ENCODE data around the gene KATNAL2. TPM values are rescaled to one million over a fixed set of nuclear protein-coding genes. Genes with fewer than 3 reads are reported as not detected.

The KATNAL2 gene
- total and polyA plus RNA-seq, 11 donors = 0.91 to 5.5 (median 2.0) TPM

DNA sequence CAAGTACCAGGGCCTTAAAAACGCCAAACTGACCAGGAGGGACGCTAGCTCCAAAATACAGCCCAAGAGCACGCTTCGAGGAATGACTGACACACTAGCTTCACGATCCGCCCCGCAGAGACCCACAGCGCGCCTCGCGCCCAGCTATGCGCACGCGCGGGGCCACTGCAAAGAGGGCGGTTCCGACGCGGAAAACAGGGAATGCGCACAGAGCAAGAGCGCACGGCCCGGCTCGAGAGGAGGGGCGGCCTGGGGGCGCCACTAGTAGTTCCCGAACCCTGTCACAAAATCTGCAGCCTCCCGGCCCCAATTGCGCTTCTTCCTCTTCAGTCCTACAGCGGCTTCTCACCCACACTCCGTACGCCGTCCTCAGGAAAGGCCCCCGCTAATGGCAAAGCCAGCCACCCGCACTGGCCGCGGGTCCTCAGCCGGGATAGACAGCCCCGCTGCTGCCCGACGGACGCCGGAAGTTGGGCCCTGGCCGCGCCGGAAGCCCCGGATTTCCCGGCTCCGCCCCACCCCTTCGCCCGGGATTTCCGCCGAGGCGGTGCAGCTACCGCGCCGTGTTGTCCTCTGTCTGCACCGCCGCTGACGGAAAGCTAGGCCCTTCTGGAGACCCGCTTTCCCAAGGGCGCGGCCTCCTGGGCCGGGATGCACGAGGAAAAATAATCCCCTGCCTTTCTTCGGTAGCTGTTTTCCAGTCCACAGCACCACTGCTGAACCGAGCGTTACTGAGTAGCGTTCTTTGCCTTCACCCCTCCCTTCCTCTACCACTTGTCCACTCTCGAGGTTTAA is 232.8 kb downstream of the KATNAL2 start, which contains the start of gene HDHD2:
Gene HDHD2 (minus strand): TSS at position 472 of the 795 bp plus-strand sequence. CDS start 14,061 bp downstream, outside the sequence.
- intact Hi-C loops (cut with DNase I) = loop anchor here in 1 of 10 donors (2.0 kb wide), 1 partner anchor 25 kb away; no protein-coding TSS in a partner anchor
- no peaks in the 10 kb centered on the region for H3K9me3 ChIP-seq
- ATAC-seq (peak; percentile 93 to 98 (median 96)), DNase-seq (peak; percentile 88 to 95 (median 90))
- peaks cover 0 to 20% (median 14%) of the 10 kb centered on the region in 9 donors for H3K36me3 ChIP-seq
- peak within 1 kb of the TSS; percentile 29 to 89 (median 73) for H3K4me3 ChIP-seq
- 0 to 1% (median 0%) methylated on average over 37 to 70 of the region's 70 CpGs for WGBS, 4 donors
- peak within 1 kb of the TSS; percentile 87 to 98 (median 94) for H3K27ac ChIP-seq
- H3K4me1 ChIP-seq = peaks cover 3 to 42% (median 20%) of the 10 kb centered on the region in 12 donors
- H3K27me3 ChIP-seq = no peaks in the 10 kb centered on the region
- peak in 1 of 2 donors; percentile 79 for TF ChIP-seq POLR2A (IDR thresholded peaks at IDR 0.05)
- TF ChIP-seq, protein P1, sequence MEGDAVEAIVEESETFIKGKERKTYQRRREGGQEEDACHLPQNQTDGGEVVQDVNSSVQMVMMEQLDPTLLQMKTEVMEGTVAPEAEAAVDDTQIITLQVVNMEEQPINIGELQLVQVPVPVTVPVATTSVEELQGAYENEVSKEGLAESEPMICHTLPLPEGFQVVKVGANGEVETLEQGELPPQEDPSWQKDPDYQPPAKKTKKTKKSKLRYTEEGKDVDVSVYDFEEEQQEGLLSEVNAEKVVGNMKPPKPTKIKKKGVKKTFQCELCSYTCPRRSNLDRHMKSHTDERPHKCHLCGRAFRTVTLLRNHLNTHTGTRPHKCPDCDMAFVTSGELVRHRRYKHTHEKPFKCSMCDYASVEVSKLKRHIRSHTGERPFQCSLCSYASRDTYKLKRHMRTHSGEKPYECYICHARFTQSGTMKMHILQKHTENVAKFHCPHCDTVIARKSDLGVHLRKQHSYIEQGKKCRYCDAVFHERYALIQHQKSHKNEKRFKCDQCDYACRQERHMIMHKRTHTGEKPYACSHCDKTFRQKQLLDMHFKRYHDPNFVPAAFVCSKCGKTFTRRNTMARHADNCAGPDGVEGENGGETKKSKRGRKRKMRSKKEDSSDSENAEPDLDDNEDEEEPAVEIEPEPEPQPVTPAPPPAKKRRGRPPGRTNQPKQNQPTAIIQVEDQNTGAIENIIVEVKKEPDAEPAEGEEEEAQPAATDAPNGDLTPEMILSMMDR (IDR thresholded peaks at IDR 0.05) = peak in 4 of 12 donors; percentile 7 to 15 (median 10)

DNA sequence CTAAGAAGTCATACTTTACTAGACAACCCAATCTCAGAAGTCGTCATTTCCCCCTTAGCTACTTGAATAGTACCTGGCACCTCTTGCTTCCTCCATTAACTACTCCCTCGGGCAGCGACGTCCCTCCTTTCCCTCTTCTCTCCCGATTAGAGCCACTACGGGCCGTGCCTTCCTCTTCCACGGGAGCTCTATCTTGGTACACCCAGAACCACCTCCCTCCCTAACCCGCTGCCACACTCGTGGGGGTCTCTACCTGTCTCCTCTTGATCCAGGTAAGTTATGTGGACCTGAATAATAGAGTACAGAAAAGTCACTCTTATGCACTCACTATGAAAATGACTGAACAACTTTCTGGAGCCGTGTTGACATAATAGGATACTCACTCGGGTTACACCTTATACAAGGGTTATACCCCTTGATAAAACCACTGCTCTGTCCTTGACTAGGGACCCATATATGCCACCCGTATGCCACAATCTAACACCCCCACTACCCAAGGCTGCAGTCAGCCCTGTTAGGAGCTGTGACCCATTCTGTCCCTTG is 233.5 kb downstream of the KATNAL2 start:
- H3K9me3 ChIP-seq = no peaks in the 10 kb centered on the region
- H3K4me3 ChIP-seq = peak overlapping the region; percentile 29 to 89 (median 73)
- peak overlapping the region; percentile 87 to 98 (median 94) for H3K27ac ChIP-seq
- intact Hi-C loops (cut with DNase I) = loop anchor here in 1 of 10 donors (2.0 kb wide), 1 partner anchor 24 kb away; no protein-coding TSS in a partner anchor
- peaks cover 0 to 27% (median 20%) of the 10 kb centered on the region in 9 donors for H3K36me3 ChIP-seq
- DNase-seq (peak in 4 of 5 donors; percentile 8 to 33 (median 22)), ATAC-seq (peak; percentile 25 to 43 (median 26))
- no peaks in the 10 kb centered on the region for H3K27me3 ChIP-seq
- no peak for TF ChIP-seq POLR2A (IDR thresholded peaks at IDR 0.05)
- TF ChIP-seq, protein P1 (IDR thresholded peaks at IDR 0.05) = no peak
- H3K4me1 ChIP-seq = peaks cover 3 to 40% (median 20%) of the 10 kb centered on the region in 12 donors
- WGBS, 4 donors = 5 to 10% (median 8%) methylated on average over 13 of the region's 13 CpGs

DNA sequence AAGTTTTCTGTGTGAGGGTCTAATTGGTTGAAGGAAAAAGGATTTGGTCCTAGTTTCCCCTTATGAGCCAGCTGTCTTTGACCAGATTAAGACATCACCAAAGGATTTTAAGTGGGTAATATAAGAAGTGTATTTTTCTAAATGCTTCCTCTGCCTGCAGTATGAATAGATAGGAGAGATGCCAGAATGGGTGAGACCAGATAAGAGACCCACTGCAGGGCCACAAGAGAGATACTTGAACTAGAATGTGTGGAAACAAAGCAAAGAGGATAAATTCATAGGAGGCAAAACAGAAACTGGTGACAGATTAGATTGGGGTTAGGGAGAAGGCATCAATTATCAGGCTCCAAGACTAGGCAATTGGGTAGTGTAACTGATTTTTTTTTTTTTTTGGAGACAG is 234.0 kb downstream of the KATNAL2 start:
- Histone ChIP-seq H3K4me1 (peaks cover 3 to 40% (median 18%) of the 10 kb centered on the region in 12 donors), H3K9me3 (no peaks in the 10 kb centered on the region), H3K27me3 (no peaks in the 10 kb centered on the region), H3K4me3 (peak overlapping the region in 8 of 12 donors; percentile 64 to 89 (median 76)), H3K27ac (peak overlapping the region in 11 of 12 donors; percentile 87 to 98 (median 94)), H3K36me3 (peaks cover 0 to 33% (median 24%) of the 10 kb centered on the region in 9 donors)
- ATAC-seq = no peak
- intact Hi-C loops (cut with DNase I) = loop anchor here in 1 of 10 donors (2.0 kb wide), 1 partner anchor 23 kb away; no protein-coding TSS in a partner anchor
- TF ChIP-seq, protein P1 (IDR thresholded peaks at IDR 0.05) = no peak
- no peak for TF ChIP-seq POLR2A (IDR thresholded peaks at IDR 0.05)
- no peak for DNase-seq

Other genes starting within 250 kb of the KATNAL2 start
- gene ST8SIA5, start 160.5 kb upstream of the KATNAL2 start, total RNA-seq = 10 to 100 TPM in 4 of 9 donors, 1 to 10 TPM in 5; 5.1 to 24.4 (median 8.8) TPM
- 1 to 10 TPM; 3.8 to 4.3 TPM for gene ST8SIA5, start 160.5 kb upstream of the KATNAL2 start, polyA plus RNA-seq
- gene PIAS2, start 95 bp upstream of the KATNAL2 start, total RNA-seq = 10 to 100 TPM; 14.8 to 40.7 (median 33.3) TPM
- 1 to 10 TPM; 5.4 to 7.7 TPM for gene PIAS2, start 95 bp upstream of the KATNAL2 start, polyA plus RNA-seq
- not detected for gene ELOA2, start 118.0 kb downstream of the KATNAL2 start, total RNA-seq
- not detected for gene ELOA2, start 118.0 kb downstream of the KATNAL2 start, polyA plus RNA-seq
- 10 to 100 TPM; 16.8 to 50.8 (median 40.6) TPM for gene HDHD2, start 232.9 kb downstream of the KATNAL2 start, total RNA-seq
- 10 to 100 TPM; 15.8 to 28.7 TPM for gene HDHD2, start 232.9 kb downstream of the KATNAL2 start, polyA plus RNA-seq

Measured in heart left ventricle (tissue), 16 donors.